Stomach (tissue), 4 donors: ENCODE results near the gene HMGXB3.

Experiments
- POLR2A ChIP-seq, 4 donors: fragments of 450-650 bp; IDR thresholded peaks; one replicate each; pipeline ENCODE4 v1.6.1; 2016; ENCODE audit warnings: antibody characterized with exemption in 4 of 4, control low read depth in 2 of 4, mild to moderate bottlenecking in 1 of 4, moderate library complexity in 1 of 4
- TF ChIP-seq, protein P1 (sequence below), 7 experiments: fragments of 450-650 bp in 4 of 7; fragments of 200-600 bp in 3 of 7; sonication (generic) in 3 of 7; IDR thresholded peaks; one replicate each; pipeline ENCODE4 v1.5.1; 2016 to 2019; ENCODE audit warnings: antibody characterized with exemption in 7 of 7, control low read depth in 2 of 7, mild to moderate bottlenecking in 1 of 7

DNA sequence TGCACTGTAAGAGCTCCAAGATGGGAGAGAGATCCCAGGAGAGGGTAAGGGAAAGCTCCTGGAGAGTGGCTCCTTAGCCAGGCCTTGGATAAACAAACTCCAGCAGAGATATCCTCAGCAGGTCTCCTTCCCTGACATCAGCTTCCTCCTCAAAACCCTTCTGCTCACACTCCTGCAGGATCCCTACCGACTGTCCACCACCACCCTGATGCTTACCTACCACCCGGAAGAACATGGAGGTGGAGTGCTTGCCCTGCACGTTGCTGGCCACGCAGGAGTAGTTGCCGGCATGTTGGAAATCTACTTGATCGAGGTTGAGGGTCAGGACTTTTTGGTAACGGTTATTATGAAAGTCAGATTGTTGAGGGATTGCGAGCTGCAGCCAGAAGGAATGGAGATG is 76.5 kb downstream of the HMGXB3 start:
- TF ChIP-seq, protein P1, sequence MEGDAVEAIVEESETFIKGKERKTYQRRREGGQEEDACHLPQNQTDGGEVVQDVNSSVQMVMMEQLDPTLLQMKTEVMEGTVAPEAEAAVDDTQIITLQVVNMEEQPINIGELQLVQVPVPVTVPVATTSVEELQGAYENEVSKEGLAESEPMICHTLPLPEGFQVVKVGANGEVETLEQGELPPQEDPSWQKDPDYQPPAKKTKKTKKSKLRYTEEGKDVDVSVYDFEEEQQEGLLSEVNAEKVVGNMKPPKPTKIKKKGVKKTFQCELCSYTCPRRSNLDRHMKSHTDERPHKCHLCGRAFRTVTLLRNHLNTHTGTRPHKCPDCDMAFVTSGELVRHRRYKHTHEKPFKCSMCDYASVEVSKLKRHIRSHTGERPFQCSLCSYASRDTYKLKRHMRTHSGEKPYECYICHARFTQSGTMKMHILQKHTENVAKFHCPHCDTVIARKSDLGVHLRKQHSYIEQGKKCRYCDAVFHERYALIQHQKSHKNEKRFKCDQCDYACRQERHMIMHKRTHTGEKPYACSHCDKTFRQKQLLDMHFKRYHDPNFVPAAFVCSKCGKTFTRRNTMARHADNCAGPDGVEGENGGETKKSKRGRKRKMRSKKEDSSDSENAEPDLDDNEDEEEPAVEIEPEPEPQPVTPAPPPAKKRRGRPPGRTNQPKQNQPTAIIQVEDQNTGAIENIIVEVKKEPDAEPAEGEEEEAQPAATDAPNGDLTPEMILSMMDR (IDR thresholded peaks at IDR 0.05), result no peak
- TF ChIP-seq POLR2A (IDR thresholded peaks at IDR 0.05), result no peak
